CD4-positive, alpha-beta T cell treated with Interleukin-6 for 4 hours (primary cell): ENCODE measurements around the gene LRP10.
A peak's percentile ranks its signal among the peaks of the same experiment; 100 is the strongest.
"Not testable (repeated sequence)": the region's sequence is repeated elsewhere in the genome, so short reads cannot be mapped to it uniquely, and the experiment has no call there.

Experiments used
- DNase-seq: peaks from one replicate; pipeline ENCODE4 v3.0.0-alpha.2; 2020; ENCODE audit warnings: mixed read lengths

LRP10 gene

GRCh38 chr14:22887260-22887989 is 15.9 kb downstream of the LRP10 start:
- peak; percentile 53 for DNase-seq

GRCh38 chr14:22887990-22888378 is 16.4 kb downstream of the LRP10 start:
- DNase-seq, result peak; percentile 58

DNA sequence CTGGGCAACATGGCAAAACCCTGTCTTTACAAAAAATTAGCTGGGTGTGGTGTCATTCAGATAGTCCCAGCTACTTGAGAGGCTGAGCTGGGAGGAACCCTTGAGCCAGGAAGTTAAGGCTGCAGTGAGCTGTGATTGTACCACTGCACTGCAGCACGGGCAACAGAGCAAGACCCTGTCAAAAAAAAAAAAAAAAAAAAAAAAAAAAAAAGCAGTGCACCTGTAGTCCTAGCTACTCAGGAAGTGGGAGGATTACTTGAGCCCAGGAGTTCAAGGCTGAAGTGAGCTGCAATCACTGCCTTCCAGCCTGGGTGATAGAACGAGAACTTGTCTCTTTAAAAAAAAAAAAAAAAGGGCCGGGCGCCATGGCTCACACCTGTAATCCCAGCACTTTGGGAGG is 17.1 kb downstream of the LRP10 start:
- DNase-seq, result peak; percentile 52

DNA sequence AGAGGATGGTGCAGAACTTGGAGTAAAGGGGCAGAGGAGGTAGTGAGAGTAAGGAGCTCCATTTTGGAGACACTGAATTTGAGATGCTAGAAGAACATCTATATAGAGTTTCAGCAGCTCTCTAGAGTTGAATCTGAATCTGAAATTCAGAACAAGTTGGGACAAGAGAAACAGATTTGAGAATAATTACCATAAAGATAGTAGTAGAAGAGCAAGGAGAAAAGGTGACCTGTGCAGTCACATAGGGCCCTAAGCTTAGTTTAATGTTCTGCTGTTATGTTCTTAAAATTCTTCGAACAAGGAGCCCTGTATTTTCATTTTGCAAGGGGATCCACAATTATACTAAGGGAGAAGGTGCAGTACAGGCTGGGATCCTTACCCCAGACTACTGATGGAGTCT is 18.9 kb downstream of the LRP10 start:
- no peak for DNase-seq

DNA sequence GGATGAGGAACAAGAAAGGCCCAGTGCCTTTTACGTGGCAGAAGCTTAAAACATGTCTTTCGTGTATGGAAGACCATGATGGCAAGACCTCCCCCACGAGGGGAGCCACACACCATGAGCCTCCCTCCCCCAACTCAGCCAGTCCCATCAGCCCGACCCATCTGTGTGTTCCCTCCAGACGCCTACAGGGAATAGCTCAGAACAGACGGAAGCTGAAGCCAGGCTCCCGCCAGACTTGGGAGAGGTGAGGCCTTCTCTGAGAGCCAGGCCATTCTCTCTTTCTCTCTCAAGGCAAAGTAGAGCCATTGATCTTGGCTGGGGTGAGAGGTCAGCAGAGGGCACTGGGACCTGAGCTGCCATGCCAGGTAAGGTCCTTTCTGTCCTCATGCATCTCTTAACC is 20.9 kb downstream of the LRP10 start:
- no peak for DNase-seq

GRCh38 chr14:22893706-22894105 is 22.2 kb downstream of the LRP10 start:
- no peak for DNase-seq

DNA sequence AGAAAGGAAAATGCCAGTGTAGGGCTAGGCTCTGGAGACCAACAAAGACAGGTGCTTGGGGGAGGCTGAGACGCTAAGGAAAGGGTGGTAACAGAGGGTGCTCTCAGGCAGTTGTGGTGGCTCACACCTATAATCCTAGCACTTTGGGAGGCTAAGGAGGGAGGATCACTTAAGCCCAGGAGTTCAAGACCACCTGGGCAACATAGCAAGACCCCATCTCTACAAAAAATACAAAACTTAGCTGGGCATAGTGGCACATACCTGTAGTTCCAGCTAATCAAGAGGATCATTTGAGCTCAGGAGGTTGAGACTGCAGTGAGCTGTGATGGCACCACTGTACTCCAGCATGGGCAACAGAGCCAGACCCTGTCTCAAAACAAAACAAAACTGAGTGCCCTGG is 23.9 kb downstream of the LRP10 start:
- DNase-seq, result no peak

- no peak for DNase-seq
These were observed 24.8 kb downstream of the LRP10 start for GRCh38 chr14:22896356-22896755.

DNA sequence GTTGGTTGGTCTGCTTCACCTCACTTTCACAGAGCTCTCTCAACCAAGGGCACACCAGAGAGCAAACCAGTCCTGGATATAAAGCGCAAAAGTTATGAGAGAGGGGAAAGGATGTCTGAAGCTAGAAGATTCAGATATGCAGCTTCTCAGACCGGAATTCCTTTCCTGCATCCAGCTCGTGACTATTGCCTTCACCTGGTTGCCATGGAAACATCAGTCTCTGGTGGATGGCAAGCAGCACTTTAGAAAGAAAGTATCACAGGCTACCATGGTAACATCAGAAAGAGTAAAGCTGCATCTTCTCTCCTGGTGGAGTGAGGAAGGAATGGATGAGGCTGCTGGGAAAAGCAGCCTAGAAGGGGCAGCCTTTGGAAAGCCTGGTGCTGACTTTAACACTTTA is 25.2 kb downstream of the LRP10 start:
- no peak for DNase-seq

- DNase-seq, result no peak
These were observed 25.8 kb downstream of the LRP10 start for GRCh38 chr14:22897357-22897756.

GRCh38 chr14:22898302-22899090 is 27.0 kb downstream of the LRP10 start:
- DNase-seq, result no peak

DNA sequence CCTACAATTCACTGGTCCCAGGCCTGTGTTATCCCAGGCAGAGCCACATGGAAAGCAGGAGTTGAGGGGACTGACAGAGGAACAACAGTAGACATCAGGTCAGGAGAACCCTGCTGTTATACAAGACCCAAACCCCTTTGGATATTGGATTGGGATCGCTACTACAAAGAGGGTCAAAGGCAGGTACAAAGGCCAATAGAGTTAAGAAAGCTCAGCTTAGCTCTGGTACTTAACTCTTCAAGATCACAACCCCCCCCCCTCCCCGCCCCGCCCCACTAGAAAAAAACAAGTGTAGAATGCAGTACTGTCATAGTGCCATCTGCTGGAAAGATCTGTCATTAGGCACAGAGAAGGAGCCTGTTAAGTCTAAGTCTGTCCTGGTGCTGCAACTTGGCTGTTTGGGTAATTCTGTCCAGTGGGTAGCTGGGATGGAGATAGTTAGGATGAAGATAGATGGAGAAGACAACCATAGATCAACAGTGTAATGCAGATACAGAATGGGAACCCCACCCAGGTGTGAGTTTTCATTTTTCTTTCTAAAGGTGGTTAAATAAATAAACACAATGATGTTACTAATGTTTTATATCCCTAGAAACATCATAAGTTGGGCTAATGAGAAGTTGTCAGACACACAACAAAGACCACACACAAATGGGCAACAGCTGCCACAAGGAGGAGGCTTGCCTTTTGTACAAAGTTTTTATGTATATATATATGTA is 28.7 kb downstream of the LRP10 start:
- DNase-seq, result peak; percentile 79

DNA sequence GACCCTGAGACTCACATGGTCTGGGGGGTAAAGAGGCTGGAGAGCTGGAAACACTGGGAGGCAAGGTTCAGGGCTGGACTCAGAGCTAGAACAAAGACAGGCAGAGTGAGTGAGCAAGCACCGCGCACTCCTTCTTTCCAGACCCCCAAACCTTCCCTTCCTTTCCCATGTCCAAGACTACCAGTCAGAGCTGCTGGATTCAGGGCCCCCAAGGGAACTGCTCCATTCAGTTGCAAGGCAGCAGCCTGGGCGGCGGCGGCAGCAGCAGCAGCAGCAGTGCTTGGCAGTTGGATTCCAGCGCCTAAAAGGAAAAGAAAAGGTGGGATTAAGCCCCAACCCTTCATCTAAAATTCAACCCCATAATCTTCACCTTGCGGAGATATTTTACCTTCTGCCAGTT is 30.3 kb downstream of the LRP10 start:
- no peak for DNase-seq

DNA sequence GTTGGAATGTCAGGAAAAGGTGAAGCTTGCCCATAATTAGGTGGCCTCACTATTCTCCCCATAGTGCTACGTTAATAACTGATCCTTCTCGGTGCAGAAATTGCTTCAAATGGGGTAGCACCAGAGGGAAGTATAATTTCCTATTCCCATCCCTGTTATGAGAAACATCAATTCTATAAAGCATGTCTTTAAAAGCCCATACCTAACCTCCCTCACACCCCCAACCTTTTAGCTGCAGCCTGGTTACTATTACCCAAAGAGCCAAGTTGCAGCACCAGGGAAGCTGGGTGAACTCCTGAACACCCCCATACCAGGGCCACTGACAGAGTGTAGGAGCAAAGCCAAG is 32.2 kb downstream of the LRP10 start:
- no peak for DNase-seq

DNA sequence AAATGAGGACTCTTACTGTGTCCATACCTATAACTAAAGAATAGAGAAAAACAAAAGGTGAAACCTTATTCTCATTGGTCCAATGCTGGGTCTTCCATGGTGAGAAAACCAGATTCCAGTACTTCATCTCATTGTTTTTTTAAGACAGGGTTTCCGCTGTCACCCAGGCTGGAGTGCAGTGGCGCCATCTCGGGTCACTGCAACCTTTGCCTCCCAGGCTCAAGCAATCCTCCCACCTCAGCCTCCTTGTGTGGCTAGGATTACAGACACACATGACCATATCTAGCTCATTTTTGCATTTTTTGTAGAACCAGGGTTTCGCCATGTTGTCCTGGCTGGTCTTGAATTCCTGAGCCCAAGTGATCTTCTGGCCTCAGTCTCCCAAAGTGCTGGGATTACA is 34.1 kb downstream of the LRP10 start:
- no peak for DNase-seq

- DNase-seq, result no peak
These were observed 34.5 kb downstream of the LRP10 start for GRCh38 chr14:22906073-22906472.

GRCh38 chr14:22907429-22907828 is 35.9 kb downstream of the LRP10 start:
- DNase-seq, result no peak

- DNase-seq, result no peak
These were observed 37.1 kb downstream of the LRP10 start for GRCh38 chr14:22908601-22909000.

DNA sequence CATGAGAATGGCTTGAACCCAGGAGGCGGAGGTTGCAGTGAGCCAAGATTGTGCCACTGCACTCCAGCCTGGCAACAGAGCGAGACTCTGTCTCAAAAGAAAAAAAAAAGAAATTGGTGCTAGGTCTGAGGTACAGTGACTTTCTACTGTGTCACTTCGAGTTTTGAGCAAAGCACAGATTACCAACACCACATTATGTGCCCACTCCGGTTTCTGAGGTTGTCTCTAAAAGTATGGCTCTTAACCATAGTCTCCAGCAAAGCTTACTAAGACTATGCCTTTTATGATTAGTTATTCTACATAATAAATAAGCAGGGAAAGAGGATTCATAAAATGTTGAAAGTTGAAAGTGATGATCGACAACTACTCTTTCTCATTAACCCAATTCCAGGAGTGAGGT is 39.4 kb downstream of the LRP10 start:
- no peak for DNase-seq

DNA sequence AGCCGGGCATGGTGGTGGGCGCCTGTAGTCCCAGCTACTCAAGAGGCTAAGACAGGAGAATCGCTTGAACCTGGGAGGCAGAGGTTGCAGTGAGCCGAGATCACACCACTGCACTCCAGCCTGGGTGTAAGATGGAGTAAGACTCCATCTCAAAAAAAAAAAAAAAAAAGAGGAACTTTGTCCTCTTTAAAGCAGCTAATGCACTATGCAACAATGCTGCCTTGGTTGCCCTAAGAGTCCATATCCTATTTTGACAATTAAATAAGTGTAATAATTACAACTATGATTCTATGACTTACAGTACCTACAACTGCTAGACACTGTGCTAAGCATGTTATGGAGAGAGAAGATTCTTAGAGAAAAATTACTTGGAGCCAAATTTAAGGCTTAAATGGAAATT is 43.3 kb downstream of the LRP10 start:
- not testable (repeated sequence) for DNase-seq

GRCh38 chr14:22915886-22916521 is 44.5 kb downstream of the LRP10 start:
- no peak for DNase-seq

GRCh38 chr14:22918804-22919600 is 47.5 kb downstream of the LRP10 start, which contains the start of gene RBM23:
TSS of gene RBM23 (minus strand) at chr14:22919149.
- DNase-seq, result peak; percentile 100

DNA sequence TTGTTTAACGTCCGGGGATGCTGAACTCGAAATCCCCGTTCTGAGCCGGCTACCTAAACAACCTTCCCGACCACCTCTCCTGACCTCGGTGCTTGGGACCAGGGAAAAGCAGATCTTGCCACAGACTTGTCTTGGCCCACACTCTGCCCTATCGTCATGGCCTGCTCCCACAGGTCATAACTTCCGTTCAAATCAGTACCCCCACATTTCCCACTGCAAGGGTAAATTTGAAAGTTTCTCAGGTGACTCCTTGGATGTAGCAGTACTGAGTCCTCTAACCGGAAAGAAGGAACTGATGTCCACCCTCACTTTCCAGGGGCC is 48.0 kb downstream of the LRP10 start:
- DNase-seq, result no peak
